IMR-90 (cell line): ENCODE measurements around the gene CRCP.

Experiments used
- CEBPB ChIP-seq: IDR thresholded peaks from 2 replicates; pipeline ENCODE4 v1.6.1; 2012; ENCODE audit warnings: low read depth, low read length, improper control_type of control experiment
- CHD1 ChIP-seq: IDR thresholded peaks from 2 replicates; pipeline ENCODE4 v1.6.1; 2012; ENCODE audit warnings: low read depth, low read length, improper control_type of control experiment
- CTCF ChIP-seq: conservative IDR thresholded peaks from 2 replicates; pipeline ENCODE4 v1.5.1; 2012; ENCODE audit warnings: mild to moderate bottlenecking, low read depth, low read length, improper control_type of control experiment
- MAFK ChIP-seq: IDR thresholded peaks from 2 replicates; pipeline ENCODE4 v1.6.1; 2012; ENCODE audit warnings: low read depth, low read length, improper control_type of control experiment
- POLR2A ChIP-seq: IDR thresholded peaks from 2 replicates; pipeline ENCODE4 v1.6.1; 2012; ENCODE audit warnings: mild to moderate bottlenecking, low read depth, low read length
- RCOR1 ChIP-seq: IDR thresholded peaks from 2 replicates; pipeline ENCODE4 v1.6.1; 2012; ENCODE audit warnings: mild to moderate bottlenecking, low read length, improper control_type of control experiment; ENCODE audit not compliant: insufficient replicate concordance

DNA sequence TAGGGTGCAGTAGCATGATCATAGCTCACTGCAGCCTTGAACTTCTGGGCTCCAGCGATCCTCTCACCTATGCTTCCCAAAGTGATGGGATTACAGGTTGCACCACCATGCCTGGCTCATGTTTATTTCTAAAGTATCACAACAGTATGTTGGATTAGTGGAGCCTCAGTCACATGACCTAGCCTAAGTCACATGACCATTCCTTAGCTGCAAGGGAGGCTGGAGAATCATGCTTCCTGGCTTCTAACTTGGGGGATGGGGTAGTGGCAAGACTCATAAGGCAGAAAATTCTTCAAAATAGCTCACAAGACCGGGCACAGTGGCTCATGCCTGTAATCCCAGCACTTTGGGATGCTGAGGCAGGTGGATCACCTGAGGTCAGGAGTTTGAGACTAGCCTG lies 63.6 kb downstream of the CRCP start:
- TF ChIP-seq MAFK (no peak), CTCF (no peak), POLR2A (no peak), CHD1 (no peak), CEBPB (no peak), RCOR1 (no peak)
